ENCODE measurements around the gene CDCA4. TPM values are rescaled to one million over a fixed set of nuclear protein-coding genes. Genes with fewer than 3 reads are reported as not detected.

The CDCA4 gene
- total RNA-seq, 1 experiment from 2014 or later: 111 TPM

DNA sequence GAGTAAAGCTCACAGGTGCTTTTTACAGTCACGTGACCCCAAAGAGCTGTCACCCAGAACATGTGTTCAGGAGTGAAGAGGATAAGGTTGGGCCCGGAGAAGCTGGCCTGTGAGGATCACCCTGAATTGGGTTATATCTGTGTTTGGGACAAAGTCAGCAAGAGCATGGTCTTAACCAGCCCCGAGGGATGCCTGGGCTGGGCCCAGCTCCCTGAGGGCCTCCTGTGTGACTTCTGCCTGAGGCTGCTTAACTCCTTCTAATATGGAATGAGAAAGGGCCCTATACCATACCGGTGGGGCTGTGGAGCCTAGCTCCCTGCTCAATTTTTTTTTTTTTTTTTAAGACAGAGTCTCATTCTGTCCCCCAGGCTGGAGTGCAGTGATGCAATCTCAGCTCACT lies 2.5 kb downstream of the CDCA4 start:
- Histone ChIP-seq H3K4me3 (ENCODE audit: insufficient read depth, low read depth, low read length) (no peak overlapping the region), H3K36me3 (replicated peaks; ENCODE audit: control insufficient read depth, insufficient read depth, low read length) (peaks cover 4% of the 10 kb centered on the region), H3K27me3 (ENCODE audit: control insufficient read depth, insufficient read depth, low read length) (no peaks in the 10 kb centered on the region)
- no peak for DNase-seq

- H3K36me3 ChIP-seq (replicated peaks; ENCODE audit: control insufficient read depth, insufficient read depth, low read length): peaks cover 12% of the 10 kb centered on the region
- no peaks in the 10 kb centered on the region for H3K27me3 ChIP-seq (ENCODE audit: control insufficient read depth, insufficient read depth, low read length)
- DNase-seq: peak; percentile 19
- no peak overlapping the region for H3K4me3 ChIP-seq (ENCODE audit: insufficient read depth, low read depth, low read length)
Observed at GRCh38 chr14:105015905-105016304, 5.0 kb downstream of the CDCA4 start.

DNA sequence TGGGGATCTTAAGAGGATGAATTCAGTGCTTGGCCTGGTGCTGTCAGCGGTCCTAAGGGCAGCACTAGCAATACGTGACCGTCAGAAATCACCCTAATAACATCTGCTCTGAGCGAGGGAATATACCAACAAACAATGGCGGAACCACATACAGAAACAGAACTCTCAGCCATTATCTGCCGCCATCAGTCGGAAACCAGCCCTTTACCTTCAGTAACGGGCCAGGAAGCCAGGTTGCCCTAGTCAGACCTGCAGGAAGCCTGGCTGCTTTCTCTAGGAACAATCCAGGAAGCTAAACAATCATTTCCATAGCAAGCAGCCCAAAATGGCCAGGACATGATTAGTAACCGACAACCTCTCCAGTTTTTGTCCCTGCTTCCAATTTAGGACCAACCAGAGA lies 5.6 kb downstream of the CDCA4 start:
- peaks cover 16% of the 10 kb centered on the region for H3K36me3 ChIP-seq (replicated peaks; ENCODE audit: control insufficient read depth, insufficient read depth, low read length)
- peak; percentile 29 for DNase-seq
- no peak overlapping the region for H3K4me3 ChIP-seq (ENCODE audit: insufficient read depth, low read depth, low read length)
- no peaks in the 10 kb centered on the region for H3K27me3 ChIP-seq (ENCODE audit: control insufficient read depth, insufficient read depth, low read length)

GRCh38 chr14:105014631-105015030 lies 6.3 kb downstream of the CDCA4 start:
- peak; percentile 43 for DNase-seq
- Histone ChIP-seq H3K4me3 (ENCODE audit: insufficient read depth, low read depth, low read length) (no peak overlapping the region), H3K27me3 (ENCODE audit: control insufficient read depth, insufficient read depth, low read length) (no peaks in the 10 kb centered on the region), H3K36me3 (replicated peaks; ENCODE audit: control insufficient read depth, insufficient read depth, low read length) (peaks cover 20% of the 10 kb centered on the region)

DNA sequence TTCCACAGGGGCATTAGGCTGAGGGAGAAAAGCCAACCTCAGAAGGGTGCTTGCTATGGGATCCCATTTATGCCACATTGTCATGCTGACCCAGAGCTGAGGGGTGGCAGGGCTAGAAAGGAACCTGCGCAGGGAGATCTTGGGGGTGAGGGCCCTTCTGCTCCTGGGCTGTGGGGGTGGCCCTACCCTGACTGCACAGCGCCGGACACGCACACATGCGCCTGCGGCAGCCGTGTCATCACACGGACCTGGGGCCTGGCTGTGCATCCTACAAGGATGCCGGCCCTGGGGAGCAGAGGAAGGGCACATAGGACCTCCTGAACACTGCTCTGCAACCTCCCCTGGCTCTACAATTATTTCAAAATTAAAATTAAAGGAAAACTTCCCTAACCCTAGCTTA lies 6.9 kb downstream of the CDCA4 start:
- Histone ChIP-seq H3K4me3 (ENCODE audit: insufficient read depth, low read depth, low read length) (no peak overlapping the region), H3K36me3 (replicated peaks; ENCODE audit: control insufficient read depth, insufficient read depth, low read length) (peaks cover 19% of the 10 kb centered on the region), H3K27me3 (ENCODE audit: control insufficient read depth, insufficient read depth, low read length) (no peaks in the 10 kb centered on the region)
- peak; percentile 28 for DNase-seq

GRCh38 chr14:105013150-105013785 lies 7.6 kb downstream of the CDCA4 start:
- Histone ChIP-seq H3K36me3 (replicated peaks; ENCODE audit: control insufficient read depth, insufficient read depth, low read length) (peaks cover 18% of the 10 kb centered on the region), H3K27me3 (ENCODE audit: control insufficient read depth, insufficient read depth, low read length) (no peaks in the 10 kb centered on the region), H3K4me3 (ENCODE audit: insufficient read depth, low read depth, low read length) (no peak overlapping the region)
- peak; percentile 47 for DNase-seq

DNA sequence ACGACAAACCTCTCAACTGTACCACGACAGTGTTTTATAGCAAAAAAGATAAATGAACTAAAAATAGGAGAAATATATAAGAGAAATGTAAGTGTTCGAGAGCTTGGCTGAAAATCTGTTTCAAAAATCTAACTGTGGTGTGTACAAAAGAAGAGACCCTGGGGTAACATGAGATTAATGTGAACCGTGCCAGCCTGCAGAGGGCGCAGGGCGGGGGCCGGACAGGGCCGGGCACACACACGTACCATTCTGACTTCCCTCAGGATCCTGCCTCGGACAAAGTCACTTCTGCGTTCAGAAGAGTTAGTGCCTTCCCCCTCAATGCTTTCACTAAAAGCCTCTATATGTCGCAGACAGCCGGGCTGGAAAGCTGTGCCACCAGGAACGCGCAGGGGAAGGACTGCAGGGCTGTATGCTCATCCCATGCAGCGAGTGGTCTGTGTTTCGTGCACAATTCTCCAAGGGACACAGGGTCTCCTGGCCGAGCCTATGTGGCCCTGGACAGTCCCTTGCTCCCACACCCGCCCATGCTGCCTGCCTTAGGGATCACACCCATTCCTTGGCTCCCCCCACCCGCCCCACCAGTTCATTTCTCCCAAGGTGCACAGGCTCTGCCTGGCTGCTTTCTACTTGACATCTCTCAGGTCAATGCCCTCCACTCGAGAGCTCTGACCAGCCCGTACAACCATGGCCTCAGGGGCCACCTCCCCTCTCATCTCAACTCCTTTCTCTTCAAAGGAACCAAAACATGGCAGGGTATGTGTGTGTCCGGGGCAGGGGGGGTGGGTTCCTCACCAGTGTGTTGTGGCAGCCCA lies 8.5 kb downstream of the CDCA4 start:
- DNase-seq: peak; percentile 63
- no peak overlapping the region for H3K4me3 ChIP-seq (ENCODE audit: insufficient read depth, low read depth, low read length)
- no peaks in the 10 kb centered on the region for H3K27me3 ChIP-seq (ENCODE audit: control insufficient read depth, insufficient read depth, low read length)
- peaks cover 20% of the 10 kb centered on the region for H3K36me3 ChIP-seq (replicated peaks; ENCODE audit: control insufficient read depth, insufficient read depth, low read length)

DNA sequence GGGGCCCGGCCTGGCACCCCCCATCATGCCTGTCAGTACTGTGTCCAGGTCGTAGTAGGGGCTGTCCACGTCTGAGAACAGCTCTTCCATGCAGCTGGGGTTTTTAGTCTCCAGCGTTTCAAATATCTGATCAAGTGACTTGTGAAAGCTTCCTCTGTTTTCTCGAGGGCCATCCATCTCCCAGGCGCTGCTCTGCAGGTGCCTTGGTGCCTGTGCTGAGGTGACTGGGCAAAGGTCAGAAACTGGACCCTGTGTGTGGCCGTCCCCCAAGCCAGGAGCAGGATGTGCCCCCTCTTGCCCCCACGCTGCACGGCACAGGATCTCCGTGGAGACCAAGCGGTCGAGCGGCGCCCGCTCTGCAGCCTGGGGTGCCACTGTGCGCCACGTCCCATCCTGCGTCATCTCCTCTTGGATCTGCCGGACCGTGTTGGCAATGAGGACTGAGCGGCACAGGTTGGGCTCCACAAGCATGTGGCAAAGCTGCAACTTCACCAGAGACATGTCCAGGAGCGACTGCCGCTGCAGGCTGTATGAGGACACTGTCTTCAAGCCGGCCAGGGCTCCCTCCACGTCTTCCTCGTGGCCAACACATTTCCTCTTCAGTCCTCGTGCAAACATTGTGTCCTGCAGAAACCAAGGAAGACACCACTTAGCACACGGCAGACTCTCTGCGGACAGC lies 9.4 kb downstream of the CDCA4 start:
- Histone ChIP-seq H3K4me3 (ENCODE audit: insufficient read depth, low read depth, low read length) (no peak overlapping the region), H3K36me3 (replicated peaks; ENCODE audit: control insufficient read depth, insufficient read depth, low read length) (peaks cover 20% of the 10 kb centered on the region), H3K27me3 (ENCODE audit: control insufficient read depth, insufficient read depth, low read length) (no peaks in the 10 kb centered on the region)
- peak; percentile 30 for DNase-seq

- peak; percentile 52 for DNase-seq
- Histone ChIP-seq H3K27me3 (ENCODE audit: control insufficient read depth, insufficient read depth, low read length) (no peaks in the 10 kb centered on the region), H3K36me3 (replicated peaks; ENCODE audit: control insufficient read depth, insufficient read depth, low read length) (peaks cover 20% of the 10 kb centered on the region), H3K4me3 (ENCODE audit: insufficient read depth, low read depth, low read length) (no peak overlapping the region)
Observed at GRCh38 chr14:105010891-105011291, 10.0 kb downstream of the CDCA4 start.

DNA sequence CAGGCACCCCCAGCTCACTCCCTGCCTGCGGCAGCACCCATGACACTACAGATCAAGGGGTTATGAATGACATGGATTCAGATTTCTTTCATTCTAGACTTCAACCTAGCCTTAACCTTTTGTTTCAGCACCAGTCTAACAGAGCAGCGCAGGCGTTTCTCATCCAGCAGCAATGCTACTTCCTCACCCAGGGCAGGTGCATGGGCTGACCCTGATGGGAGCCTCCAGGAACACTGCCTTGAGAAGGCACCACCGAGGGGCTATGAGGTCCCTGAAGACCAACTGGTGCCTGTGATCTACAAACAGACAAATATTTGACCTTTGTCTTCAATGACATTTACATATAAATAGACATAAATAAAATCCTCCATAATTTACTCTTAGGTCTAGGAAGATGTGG lies 10.8 kb downstream of the CDCA4 start:
- peak; percentile 28 for DNase-seq
- Histone ChIP-seq H3K27me3 (ENCODE audit: control insufficient read depth, insufficient read depth, low read length) (no peaks in the 10 kb centered on the region), H3K36me3 (replicated peaks; ENCODE audit: control insufficient read depth, insufficient read depth, low read length) (peaks cover 20% of the 10 kb centered on the region), H3K4me3 (ENCODE audit: insufficient read depth, low read depth, low read length) (no peak overlapping the region)

- peak; percentile 56 for DNase-seq
- Histone ChIP-seq H3K36me3 (replicated peaks; ENCODE audit: control insufficient read depth, insufficient read depth, low read length) (peaks cover 18% of the 10 kb centered on the region), H3K27me3 (ENCODE audit: control insufficient read depth, insufficient read depth, low read length) (no peaks in the 10 kb centered on the region), H3K4me3 (ENCODE audit: insufficient read depth, low read depth, low read length) (no peak overlapping the region)
Observed at GRCh38 chr14:105007593-105008264, 13.2 kb downstream of the CDCA4 start.

- peak; percentile 32 for DNase-seq
- H3K36me3 ChIP-seq (replicated peaks; ENCODE audit: control insufficient read depth, insufficient read depth, low read length): peaks cover 17% of the 10 kb centered on the region
- H3K27me3 ChIP-seq (ENCODE audit: control insufficient read depth, insufficient read depth, low read length): no peaks in the 10 kb centered on the region
- no peak overlapping the region for H3K4me3 ChIP-seq (ENCODE audit: insufficient read depth, low read depth, low read length)
Observed at GRCh38 chr14:105006831-105007592, 13.9 kb downstream of the CDCA4 start.

GRCh38 chr14:105005929-105006830 lies 14.7 kb downstream of the CDCA4 start:
- Histone ChIP-seq H3K36me3 (replicated peaks; ENCODE audit: control insufficient read depth, insufficient read depth, low read length) (peaks cover 12% of the 10 kb centered on the region), H3K27me3 (ENCODE audit: control insufficient read depth, insufficient read depth, low read length) (no peaks in the 10 kb centered on the region), H3K4me3 (ENCODE audit: insufficient read depth, low read depth, low read length) (no peak overlapping the region)
- DNase-seq: peak; percentile 58
